Measurements from ENCODE around the gene RCAN2.

RCAN2 gene

GRCh38 chr6:46422619-46423018 lies 68.6 kb downstream of the RCAN2 start:
- no peaks in the 10 kb centered on the region for H3K9me3 ChIP-seq (ENCODE audit: control insufficient read depth, low read length)
- H3K4me3 ChIP-seq (ENCODE audit: low read length) = no peak overlapping the region
- DNase-seq (ENCODE audit: low read depth) = no peak
- no peaks in the 10 kb centered on the region for H3K36me3 ChIP-seq (ENCODE audit: control insufficient read depth, insufficient read depth, low read length, severe bottlenecking)
- no peak overlapping the region for H3K9ac ChIP-seq (ENCODE audit: low read length)
- H3K4me1 ChIP-seq (ENCODE audit: control insufficient read depth, insufficient read depth, low read length) = peaks cover 20% of the 10 kb centered on the region
- no peaks in the 10 kb centered on the region for H3K27me3 ChIP-seq (replicated peaks; ENCODE audit: control insufficient read depth, insufficient read depth, low read length)

- H3K9me3 ChIP-seq (ENCODE audit: control insufficient read depth, low read length) = no peaks in the 10 kb centered on the region
- no peak for DNase-seq (ENCODE audit: low read depth)
- no peak overlapping the region for H3K4me3 ChIP-seq (ENCODE audit: low read length)
- no peaks in the 10 kb centered on the region for H3K27me3 ChIP-seq (replicated peaks; ENCODE audit: control insufficient read depth, insufficient read depth, low read length)
- H3K9ac ChIP-seq (ENCODE audit: low read length) = no peak overlapping the region
- H3K4me1 ChIP-seq (ENCODE audit: control insufficient read depth, insufficient read depth, low read length) = peaks cover 20% of the 10 kb centered on the region
- no peaks in the 10 kb centered on the region for H3K36me3 ChIP-seq (ENCODE audit: control insufficient read depth, insufficient read depth, low read length, severe bottlenecking)
These were observed 69.3 kb downstream of the RCAN2 start for GRCh38 chr6:46421939-46422338.

- Histone ChIP-seq H3K9ac (ENCODE audit: low read length) (no peak overlapping the region), H3K4me3 (ENCODE audit: low read length) (no peak overlapping the region), H3K27me3 (replicated peaks; ENCODE audit: control insufficient read depth, insufficient read depth, low read length) (no peaks in the 10 kb centered on the region), H3K9me3 (ENCODE audit: control insufficient read depth, low read length) (no peaks in the 10 kb centered on the region), H3K4me1 (ENCODE audit: control insufficient read depth, insufficient read depth, low read length) (peaks cover 20% of the 10 kb centered on the region), H3K36me3 (ENCODE audit: control insufficient read depth, insufficient read depth, low read length, severe bottlenecking) (no peaks in the 10 kb centered on the region)
- peak; percentile 57 for DNase-seq (ENCODE audit: low read depth)
These were observed 70.2 kb downstream of the RCAN2 start for GRCh38 chr6:46420921-46421638.

- Histone ChIP-seq H3K36me3 (ENCODE audit: control insufficient read depth, insufficient read depth, low read length, severe bottlenecking) (no peaks in the 10 kb centered on the region), H3K4me1 (ENCODE audit: control insufficient read depth, insufficient read depth, low read length) (peaks cover 20% of the 10 kb centered on the region), H3K27me3 (replicated peaks; ENCODE audit: control insufficient read depth, insufficient read depth, low read length) (no peaks in the 10 kb centered on the region), H3K4me3 (ENCODE audit: low read length) (no peak overlapping the region), H3K9ac (ENCODE audit: low read length) (no peak overlapping the region), H3K9me3 (ENCODE audit: control insufficient read depth, low read length) (no peaks in the 10 kb centered on the region)
- peak; percentile 94 for DNase-seq (ENCODE audit: low read depth)
These were observed 71.7 kb downstream of the RCAN2 start for GRCh38 chr6:46419576-46420002.

- Histone ChIP-seq H3K27me3 (replicated peaks; ENCODE audit: control insufficient read depth, insufficient read depth, low read length) (no peaks in the 10 kb centered on the region), H3K9me3 (ENCODE audit: control insufficient read depth, low read length) (no peaks in the 10 kb centered on the region), H3K9ac (ENCODE audit: low read length) (no peak overlapping the region), H3K36me3 (ENCODE audit: control insufficient read depth, insufficient read depth, low read length, severe bottlenecking) (no peaks in the 10 kb centered on the region), H3K4me1 (ENCODE audit: control insufficient read depth, insufficient read depth, low read length) (peaks cover 11% of the 10 kb centered on the region), H3K4me3 (ENCODE audit: low read length) (no peak overlapping the region)
- DNase-seq (ENCODE audit: low read depth) = no peak
These were observed 76.9 kb downstream of the RCAN2 start for GRCh38 chr6:46414398-46414797.

GRCh38 chr6:46412662-46413061 lies 78.6 kb downstream of the RCAN2 start:
- no peak overlapping the region for H3K9ac ChIP-seq (ENCODE audit: low read length)
- H3K27me3 ChIP-seq (replicated peaks; ENCODE audit: control insufficient read depth, insufficient read depth, low read length) = no peaks in the 10 kb centered on the region
- H3K36me3 ChIP-seq (ENCODE audit: control insufficient read depth, insufficient read depth, low read length, severe bottlenecking) = no peaks in the 10 kb centered on the region
- H3K4me1 ChIP-seq (ENCODE audit: control insufficient read depth, insufficient read depth, low read length) = peaks cover 19% of the 10 kb centered on the region
- DNase-seq (ENCODE audit: low read depth) = no peak
- no peak overlapping the region for H3K4me3 ChIP-seq (ENCODE audit: low read length)
- H3K9me3 ChIP-seq (ENCODE audit: control insufficient read depth, low read length) = no peaks in the 10 kb centered on the region

- Histone ChIP-seq H3K36me3 (ENCODE audit: control insufficient read depth, insufficient read depth, low read length, severe bottlenecking) (no peaks in the 10 kb centered on the region), H3K9me3 (ENCODE audit: control insufficient read depth, low read length) (no peaks in the 10 kb centered on the region), H3K4me1 (ENCODE audit: control insufficient read depth, insufficient read depth, low read length) (peaks cover 28% of the 10 kb centered on the region), H3K9ac (ENCODE audit: low read length) (no peak overlapping the region), H3K4me3 (ENCODE audit: low read length) (no peak overlapping the region), H3K27me3 (replicated peaks; ENCODE audit: control insufficient read depth, insufficient read depth, low read length) (no peaks in the 10 kb centered on the region)
- DNase-seq (ENCODE audit: low read depth) = no peak
These were observed 79.6 kb downstream of the RCAN2 start for GRCh38 chr6:46411456-46412197.

- peak; percentile 69 for DNase-seq (ENCODE audit: low read depth)
- Histone ChIP-seq H3K9me3 (ENCODE audit: control insufficient read depth, low read length) (no peaks in the 10 kb centered on the region), H3K4me3 (ENCODE audit: low read length) (no peak overlapping the region), H3K9ac (ENCODE audit: low read length) (no peak overlapping the region), H3K27me3 (replicated peaks; ENCODE audit: control insufficient read depth, insufficient read depth, low read length) (no peaks in the 10 kb centered on the region), H3K36me3 (ENCODE audit: control insufficient read depth, insufficient read depth, low read length, severe bottlenecking) (no peaks in the 10 kb centered on the region), H3K4me1 (ENCODE audit: control insufficient read depth, insufficient read depth, low read length) (peaks cover 28% of the 10 kb centered on the region)
These were observed 80.8 kb downstream of the RCAN2 start for GRCh38 chr6:46410334-46410953.

GRCh38 chr6:46407776-46408530 lies 83.3 kb downstream of the RCAN2 start:
- Histone ChIP-seq H3K9ac (ENCODE audit: low read length) (no peak overlapping the region), H3K9me3 (ENCODE audit: control insufficient read depth, low read length) (no peaks in the 10 kb centered on the region), H3K4me1 (ENCODE audit: control insufficient read depth, insufficient read depth, low read length) (peaks cover 28% of the 10 kb centered on the region), H3K27me3 (replicated peaks; ENCODE audit: control insufficient read depth, insufficient read depth, low read length) (no peaks in the 10 kb centered on the region), H3K36me3 (ENCODE audit: control insufficient read depth, insufficient read depth, low read length, severe bottlenecking) (no peaks in the 10 kb centered on the region), H3K4me3 (ENCODE audit: low read length) (no peak overlapping the region)
- no peak for DNase-seq (ENCODE audit: low read depth)

- no peak overlapping the region for H3K9ac ChIP-seq (ENCODE audit: low read length)
- peak; percentile 22 for DNase-seq (ENCODE audit: low read depth)
- no peak overlapping the region for H3K4me3 ChIP-seq (ENCODE audit: low read length)
- H3K27me3 ChIP-seq (replicated peaks; ENCODE audit: control insufficient read depth, insufficient read depth, low read length) = no peaks in the 10 kb centered on the region
- H3K36me3 ChIP-seq (ENCODE audit: control insufficient read depth, insufficient read depth, low read length, severe bottlenecking) = no peaks in the 10 kb centered on the region
- H3K4me1 ChIP-seq (ENCODE audit: control insufficient read depth, insufficient read depth, low read length) = peaks cover 28% of the 10 kb centered on the region
- H3K9me3 ChIP-seq (ENCODE audit: control insufficient read depth, low read length) = no peaks in the 10 kb centered on the region
These were observed 84.0 kb downstream of the RCAN2 start for GRCh38 chr6:46407246-46407645.

All from adipocyte (in vitro differentiated cells).